Measurements from ENCODE around the gene ABI1. TPM values are rescaled to one million over a fixed set of nuclear protein-coding genes. Genes with fewer than 3 reads are reported as not detected.

The ABI1 gene
- total RNA-seq, 1 donor = 71.7 TPM

GRCh38 chr10:26841733-26842317, 18.9 kb downstream of the ABI1 start:
- Histone ChIP-seq H4K20me1 (ENCODE audit: insufficient read depth, low read length) (peaks cover 30% of the 10 kb centered on the region), H2AFZ (ENCODE audit: low read length) (no peak overlapping the region), H3K4me1 (ENCODE audit: insufficient read depth, low read length) (no peaks in the 10 kb centered on the region), H3K27me3 (ENCODE audit: insufficient read depth, low read length) (no peaks in the 10 kb centered on the region), H3K27ac (ENCODE audit: low read depth, low read length) (no peak overlapping the region), H3K36me3 (ENCODE audit: insufficient read depth, low read length) (no peaks in the 10 kb centered on the region), H3K79me2 (ENCODE audit: insufficient read depth, low read length) (peaks cover 95% of the 10 kb centered on the region), H3K4me2 (ENCODE audit: insufficient read depth, low read length) (no peak overlapping the region), H3K9me3 (ENCODE audit: low read depth, low read length) (no peaks in the 10 kb centered on the region), H3K4me3 (ENCODE audit: insufficient read depth, low read length) (no peak overlapping the region)
- no peak for TF ChIP-seq CTCF (IDR thresholded peaks at IDR 0.05; ENCODE audit: extremely low read depth, low read depth, low read length)
- DNase-seq (ENCODE audit: insufficient read length, low spot score, missing footprints) = no peak

GRCh38 chr10:26840938-26841732, 19.6 kb downstream of the ABI1 start:
- Histone ChIP-seq H4K20me1 (ENCODE audit: insufficient read depth, low read length) (peaks cover 28% of the 10 kb centered on the region), H3K4me1 (ENCODE audit: insufficient read depth, low read length) (no peaks in the 10 kb centered on the region), H3K4me2 (ENCODE audit: insufficient read depth, low read length) (no peak overlapping the region), H3K79me2 (ENCODE audit: insufficient read depth, low read length) (peaks cover 95% of the 10 kb centered on the region), H3K27ac (ENCODE audit: low read depth, low read length) (no peak overlapping the region), H3K9me3 (ENCODE audit: low read depth, low read length) (no peaks in the 10 kb centered on the region), H3K27me3 (ENCODE audit: insufficient read depth, low read length) (no peaks in the 10 kb centered on the region), H2AFZ (ENCODE audit: low read length) (no peak overlapping the region), H3K4me3 (ENCODE audit: insufficient read depth, low read length) (no peak overlapping the region), H3K36me3 (ENCODE audit: insufficient read depth, low read length) (no peaks in the 10 kb centered on the region)
- no peak for DNase-seq (ENCODE audit: insufficient read length, low spot score, missing footprints)
- no peak for TF ChIP-seq CTCF (IDR thresholded peaks at IDR 0.05; ENCODE audit: extremely low read depth, low read depth, low read length)

GRCh38 chr10:26839966-26840627, 20.7 kb downstream of the ABI1 start:
- Histone ChIP-seq H3K4me3 (ENCODE audit: insufficient read depth, low read length) (no peak overlapping the region), H3K36me3 (ENCODE audit: insufficient read depth, low read length) (no peaks in the 10 kb centered on the region), H3K79me2 (ENCODE audit: insufficient read depth, low read length) (peaks cover 94% of the 10 kb centered on the region), H3K4me2 (ENCODE audit: insufficient read depth, low read length) (no peak overlapping the region), H3K9me3 (ENCODE audit: low read depth, low read length) (no peaks in the 10 kb centered on the region), H3K4me1 (ENCODE audit: insufficient read depth, low read length) (no peaks in the 10 kb centered on the region), H3K27ac (ENCODE audit: low read depth, low read length) (no peak overlapping the region), H4K20me1 (ENCODE audit: insufficient read depth, low read length) (peaks cover 31% of the 10 kb centered on the region), H3K27me3 (ENCODE audit: insufficient read depth, low read length) (no peaks in the 10 kb centered on the region), H2AFZ (ENCODE audit: low read length) (no peak overlapping the region)
- TF ChIP-seq CTCF (IDR thresholded peaks at IDR 0.05; ENCODE audit: extremely low read depth, low read depth, low read length) = no peak
- no peak for DNase-seq (ENCODE audit: insufficient read length, low spot score, missing footprints)

GRCh38 chr10:26837139-26837538, 23.6 kb downstream of the ABI1 start:
- Histone ChIP-seq H3K27me3 (ENCODE audit: insufficient read depth, low read length) (no peaks in the 10 kb centered on the region), H4K20me1 (ENCODE audit: insufficient read depth, low read length) (peaks cover 28% of the 10 kb centered on the region)
- no peak for TF ChIP-seq CTCF (IDR thresholded peaks at IDR 0.05; ENCODE audit: extremely low read depth, low read depth, low read length)

More at GRCh38 chr10:26837139-26837538, 23.6 kb downstream of the ABI1 start:
- Histone ChIP-seq H3K36me3 (ENCODE audit: insufficient read depth, low read length) (no peaks in the 10 kb centered on the region), H3K27ac (ENCODE audit: low read depth, low read length) (no peak overlapping the region), H3K79me2 (ENCODE audit: insufficient read depth, low read length) (peaks cover 94% of the 10 kb centered on the region), H3K9me3 (ENCODE audit: low read depth, low read length) (no peaks in the 10 kb centered on the region), H2AFZ (ENCODE audit: low read length) (no peak overlapping the region), H3K4me3 (ENCODE audit: insufficient read depth, low read length) (no peak overlapping the region), H3K4me1 (ENCODE audit: insufficient read depth, low read length) (no peaks in the 10 kb centered on the region), H3K4me2 (ENCODE audit: insufficient read depth, low read length) (no peak overlapping the region)
- DNase-seq (ENCODE audit: insufficient read length, low spot score, missing footprints) = no peak

Data from osteoblast (primary cell).